ENCODE data around the gene COLGALT1. TPM values are rescaled to one million over a fixed set of nuclear protein-coding genes. Genes with fewer than 3 reads are reported as not detected.
A peak's percentile ranks its signal among the peaks of the same experiment; 100 is the strongest.

The COLGALT1 gene
- total and polyA plus RNA-seq, 9 of the 15 experiments (the other 6 are each of a cell fraction or from before 2014, with no cell fraction given), result 4.9 to 119 (median 82.6) TPM

GRCh38 chr19:17605761-17606589 is 50.5 kb downstream of the COLGALT1 start (continued):
- no peak for TF ChIP-seq ZNF518B (CRISPR knock-in tag; IDR thresholded peaks at IDR 0.05)
- no peak for TF ChIP-seq ZNF407 (IDR thresholded peaks at IDR 0.05; ENCODE audit: low read depth)
- no peak for TF ChIP-seq ZNF449 (CRISPR knock-in tag; IDR thresholded peaks at IDR 0.05)
- no peak for TF ChIP-seq POU5F1 (IDR thresholded peaks at IDR 0.05; ENCODE audit: borderline replicate concordance, low read depth, low read length, partially characterized antibody)
- no peak for TF ChIP-seq ARID2 (IDR thresholded peaks at IDR 0.05)
- TF ChIP-seq SAFB2 (IDR thresholded peaks at IDR 0.05; ENCODE audit: borderline replicate concordance, low read depth, low read length, severe bottlenecking), result no peak
- TF ChIP-seq MECOM (CRISPR knock-in tag; IDR thresholded peaks at IDR 0.05), result no peak
- TF ChIP-seq DPF2 (IDR thresholded peaks at IDR 0.05), result no peak; the same call in 1 of the 2 replicates
- TF ChIP-seq ZNF175 (CRISPR knock-in tag; IDR thresholded peaks at IDR 0.05; ENCODE audit: low read depth), result peak; percentile 67; the same call in 1 of the 2 replicates
- TF ChIP-seq FOXJ2 (tag; IDR thresholded peaks at IDR 0.05), result no peak
- TF ChIP-seq NEUROD1 (IDR thresholded peaks at IDR 0.05; ENCODE audit: borderline replicate concordance, low read depth, low read length, partially characterized antibody), result peak; percentile 59
- 0 out of 2 replicates have a peak, but pooled peaks have one; percentile 24 for TF ChIP-seq ZNF764 (CRISPR knock-in tag; IDR thresholded peaks at IDR 0.05; ENCODE audit: low read depth)
- 0 out of 4 replicates have a peak, but pooled peaks of 1 of the 2 experiments have one; percentile 70 for TF ChIP-seq KDM4B (IDR thresholded peaks at IDR 0.05; ENCODE audit: borderline replicate concordance in 2 of 2, low read depth in 1 of 2)

Data from K562 (cell line).